Endodermal cell (in vitro differentiated cells): ENCODE data around the gene TUBA8. TPM values are rescaled to one million over a fixed set of nuclear protein-coding genes. Genes with fewer than 3 reads are reported as not detected.

Experiments
- DNase-seq: peaks from one replicate; pipeline ENCODE4 v3.0.0-alpha.2; 2017
- H3K27ac ChIP-seq: 2 replicates; pipeline ENCODE4 v1.5.1; 2013; ENCODE audit warnings: mild to moderate bottlenecking, low read depth, low read length, moderate library complexity
- H3K27me3 ChIP-seq: 2 replicates; pipeline ENCODE4 v1.6.1; 2013; ENCODE audit warnings: mild to moderate bottlenecking, low read length, moderate library complexity; ENCODE audit not compliant: insufficient read depth, control insufficient read depth, poor library complexity, severe bottlenecking
- H3K36me3 ChIP-seq: 2 replicates; pipeline ENCODE4 v1.7.0; 2013; ENCODE audit warnings: mild to moderate bottlenecking, low read length, moderate library complexity; ENCODE audit not compliant: control insufficient read depth, insufficient read depth
- H3K4me1 ChIP-seq: one replicate; pipeline ENCODE4 v1.7.0; 2013; ENCODE audit warnings: low read length; ENCODE audit not compliant: control insufficient read depth, insufficient read depth
- H3K4me3 ChIP-seq: 2 replicates; pipeline ENCODE4 v1.5.1; 2013; ENCODE audit warnings: mild to moderate bottlenecking, low read length, moderate library complexity
- H3K9ac ChIP-seq: 2 replicates; pipeline ENCODE4 v1.6.1; 2013; ENCODE audit warnings: mild to moderate bottlenecking, low read length, moderate library complexity; ENCODE audit not compliant: poor library complexity, severe bottlenecking; ENCODE audit errors: extremely low read depth
- H3K9me3 ChIP-seq: 2 replicates; pipeline ENCODE4 v1.6.1; 2013; ENCODE audit warnings: mild to moderate bottlenecking, low read length, moderate library complexity; ENCODE audit not compliant: control insufficient read depth
- H3K27ac Mint-ChIP-seq: 2 replicates; pipeline ENCODE4 v1.8.0; 2020; ENCODE audit warnings: mixed read lengths
- H3K27me3 Mint-ChIP-seq: 2 replicates; pipeline ENCODE4 v1.8.0; 2021; ENCODE audit warnings: mild to moderate bottlenecking, mixed read lengths; ENCODE audit not compliant: insufficient read depth
- H3K36me3 Mint-ChIP-seq: 2 replicates; pipeline ENCODE4 v1.8.0; 2020; ENCODE audit warnings: low read depth, mixed read lengths
- H3K4me1 Mint-ChIP-seq: 2 replicates; pipeline ENCODE4 v1.8.0; 2020; ENCODE audit warnings: mixed read lengths
- H3K4me3 Mint-ChIP-seq: 2 replicates; pipeline ENCODE4 v1.8.0; 2020; ENCODE audit warnings: mild to moderate bottlenecking, moderate library complexity, mixed read lengths
- H3K9me3 Mint-ChIP-seq: 2 replicates; pipeline ENCODE4 v1.8.0; 2020; ENCODE audit warnings: mild to moderate bottlenecking, mixed read lengths
- whole genome bisulfite sequencing, 2 experiments: methylation state at CpG; one replicate each; pipeline versions ENCODE4 v1.1.5 to v1.1.7; 2013; ENCODE audit warnings: missing lambda C conversion rate in 2 of 2, mixed read lengths in 1 of 2; ENCODE audit not compliant: insufficient coverage in 1 of 2, insufficient read length in 1 of 2; 5-methylcytosine and 5-hydroxymethylcytosine counted together
- total RNA-seq, 2 donors: library from RNA; stranded (reverse); fragmentation: NEBNext Ultra II Directional in 1 of 2; extraction: Animal tissue kit (Norgen Biotek cat#: 25700) in 1 of 2; gene quantifications; 2 replicates in 1 of 2; 3 replicates in 1 of 2; pipeline ENCODE4 v1.2.1, GENCODE V29; 2021
- TF ChIP-seq, protein P1 (sequence below): fragments of 200-600 bp; sonication (generic); conservative IDR thresholded peaks from 2 replicates; pipeline ENCODE4 v1.5.0; 2021; ENCODE audit warnings: antibody characterized with exemption, mild to moderate bottlenecking

The TUBA8 gene
- total RNA-seq, 2 donors from 2014 or later: 0.58 to 0.66 TPM

DNA sequence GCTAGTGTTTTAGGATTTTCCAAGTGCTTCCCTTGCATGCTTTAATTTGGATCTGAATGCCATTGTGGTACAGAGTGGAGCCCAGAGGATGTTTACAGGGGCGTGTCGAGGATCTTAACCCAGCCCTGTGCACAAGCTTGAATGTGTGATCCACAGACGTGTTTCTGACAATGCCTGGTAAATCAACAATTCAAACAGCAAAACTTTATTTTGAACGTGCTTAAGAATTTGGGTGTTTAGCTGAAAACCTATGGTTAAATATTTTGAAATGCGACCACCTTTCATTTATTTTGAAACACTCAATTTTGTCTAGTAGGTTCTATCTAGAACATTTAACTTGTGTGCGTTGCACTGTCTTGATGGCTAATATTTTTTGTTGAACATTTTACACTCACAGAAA lies 1.8 kb downstream of the TUBA8 start:
- TF ChIP-seq, protein P1, sequence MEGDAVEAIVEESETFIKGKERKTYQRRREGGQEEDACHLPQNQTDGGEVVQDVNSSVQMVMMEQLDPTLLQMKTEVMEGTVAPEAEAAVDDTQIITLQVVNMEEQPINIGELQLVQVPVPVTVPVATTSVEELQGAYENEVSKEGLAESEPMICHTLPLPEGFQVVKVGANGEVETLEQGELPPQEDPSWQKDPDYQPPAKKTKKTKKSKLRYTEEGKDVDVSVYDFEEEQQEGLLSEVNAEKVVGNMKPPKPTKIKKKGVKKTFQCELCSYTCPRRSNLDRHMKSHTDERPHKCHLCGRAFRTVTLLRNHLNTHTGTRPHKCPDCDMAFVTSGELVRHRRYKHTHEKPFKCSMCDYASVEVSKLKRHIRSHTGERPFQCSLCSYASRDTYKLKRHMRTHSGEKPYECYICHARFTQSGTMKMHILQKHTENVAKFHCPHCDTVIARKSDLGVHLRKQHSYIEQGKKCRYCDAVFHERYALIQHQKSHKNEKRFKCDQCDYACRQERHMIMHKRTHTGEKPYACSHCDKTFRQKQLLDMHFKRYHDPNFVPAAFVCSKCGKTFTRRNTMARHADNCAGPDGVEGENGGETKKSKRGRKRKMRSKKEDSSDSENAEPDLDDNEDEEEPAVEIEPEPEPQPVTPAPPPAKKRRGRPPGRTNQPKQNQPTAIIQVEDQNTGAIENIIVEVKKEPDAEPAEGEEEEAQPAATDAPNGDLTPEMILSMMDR: no peak
- peaks cover 34% of the 10 kb centered on the region for H3K27me3 ChIP-seq

DNA sequence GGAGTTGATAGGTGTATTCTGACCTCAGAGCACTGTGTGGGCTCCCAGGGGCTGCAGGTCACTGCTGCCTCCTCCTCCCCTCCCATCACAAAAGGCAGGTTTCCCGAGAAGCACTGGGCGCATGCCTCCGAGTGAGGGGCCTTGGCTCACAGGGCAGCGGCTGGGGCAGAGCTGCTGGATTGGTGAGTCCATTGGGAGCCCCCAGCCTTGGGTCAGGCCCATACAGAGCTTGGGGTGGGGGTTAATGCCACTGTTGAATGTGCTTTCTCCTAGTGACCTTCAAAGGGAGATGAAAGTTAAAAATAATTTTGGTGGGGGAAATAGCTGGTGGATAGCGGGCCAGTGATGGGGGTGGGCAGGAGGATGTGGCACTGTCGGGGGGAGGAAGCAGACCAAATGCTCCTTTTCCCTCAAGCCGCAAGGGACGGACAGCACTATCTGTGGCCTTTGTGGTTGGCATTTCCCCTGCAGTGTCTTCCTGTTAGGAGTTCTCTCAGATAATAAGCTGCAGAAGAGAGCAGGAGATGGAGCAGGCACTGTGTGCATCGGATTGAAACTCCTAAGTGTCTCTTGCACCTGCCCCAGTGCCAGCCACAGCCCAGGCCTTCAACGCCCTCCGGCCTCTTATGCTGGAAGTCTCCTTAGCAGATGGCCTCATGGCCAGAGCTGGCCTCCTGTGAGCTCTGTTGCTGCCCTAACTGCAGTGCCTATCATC lies 3.2 kb downstream of the TUBA8 start:
- WGBS, 2 experiments: 87 to 89% methylated on average over 4 to 11 of the region's 11 CpGs
- Histone ChIP-seq H3K27ac (no peak overlapping the region), H3K4me3 (no peak overlapping the region), H3K9ac (no peak overlapping the region), H3K9me3 (peaks cover 3% of the 10 kb centered on the region), H3K27me3 (peaks cover 34% of the 10 kb centered on the region), H3K36me3 (no peaks in the 10 kb centered on the region), H3K4me1 (no peaks in the 10 kb centered on the region)
- peaks cover 3% of the 10 kb centered on the region for H3K4me1 Mint-ChIP-seq
- H3K9me3 Mint-ChIP-seq: peaks cover 3% of the 10 kb centered on the region
- H3K36me3 Mint-ChIP-seq: no peaks in the 10 kb centered on the region
- no peak overlapping the region for H3K27ac Mint-ChIP-seq
- no peak overlapping the region for H3K4me3 Mint-ChIP-seq
- TF ChIP-seq, protein P1: no peak
- DNase-seq: no peak
- peaks cover 43% of the 10 kb centered on the region for H3K27me3 Mint-ChIP-seq

More for the DNA sequence above, 1.8 kb downstream of the TUBA8 start:
- peaks cover 3% of the 10 kb centered on the region for H3K4me1 Mint-ChIP-seq
- Histone ChIP-seq H3K4me3 (no peak overlapping the region), H3K4me1 (no peaks in the 10 kb centered on the region), H3K9me3 (peaks cover 3% of the 10 kb centered on the region), H3K27ac (no peak overlapping the region), H3K36me3 (no peaks in the 10 kb centered on the region), H3K9ac (no peak overlapping the region)
- peaks cover 56% of the 10 kb centered on the region for H3K27me3 Mint-ChIP-seq
- no peak for DNase-seq
- no peaks in the 10 kb centered on the region for H3K36me3 Mint-ChIP-seq
- H3K4me3 Mint-ChIP-seq: no peak overlapping the region
- H3K9me3 Mint-ChIP-seq: peaks cover 14% of the 10 kb centered on the region
- WGBS, 2 experiments: 88% methylated on average over 4 to 6 of the region's 6 CpGs
- no peak overlapping the region for H3K27ac Mint-ChIP-seq

DNA sequence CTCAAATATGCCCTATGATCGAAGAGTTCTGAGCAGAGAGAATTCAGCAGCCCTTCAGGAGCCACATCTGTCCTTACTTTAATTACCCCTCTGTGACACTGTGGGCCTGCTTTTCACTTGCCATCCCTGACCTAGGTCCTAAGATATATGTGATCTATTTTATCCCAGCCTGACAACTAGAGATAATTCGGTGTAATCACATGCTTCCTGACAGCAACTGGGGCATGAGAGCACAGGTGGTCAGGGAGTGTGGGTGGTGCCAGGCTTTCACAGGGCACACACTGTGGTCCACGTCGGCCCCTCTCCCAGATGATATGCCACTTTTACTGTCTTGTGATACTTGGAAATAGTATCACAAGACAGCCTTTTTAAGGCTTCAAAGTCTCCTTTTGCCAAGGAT lies 3.9 kb downstream of the TUBA8 start:
- Histone ChIP-seq H3K27me3 (peaks cover 29% of the 10 kb centered on the region), H3K4me1 (no peaks in the 10 kb centered on the region), H3K27ac (no peak overlapping the region), H3K4me3 (no peak overlapping the region), H3K9me3 (no peaks in the 10 kb centered on the region), H3K36me3 (no peaks in the 10 kb centered on the region), H3K9ac (no peak overlapping the region)
- no peak overlapping the region for H3K27ac Mint-ChIP-seq
- no peak for DNase-seq
- peaks cover 37% of the 10 kb centered on the region for H3K27me3 Mint-ChIP-seq
- WGBS, 2 experiments: 81 to 100% methylated on average over 4 of the region's 4 CpGs
- H3K4me1 Mint-ChIP-seq: peaks cover 3% of the 10 kb centered on the region
- TF ChIP-seq, protein P1: no peak
- no peak overlapping the region for H3K4me3 Mint-ChIP-seq
- H3K36me3 Mint-ChIP-seq: no peaks in the 10 kb centered on the region
- peaks cover 3% of the 10 kb centered on the region for H3K9me3 Mint-ChIP-seq
